SJSA1 (cell line): ENCODE data around the gene TRRAP. TPM values are rescaled to one million over a fixed set of nuclear protein-coding genes. Genes with fewer than 3 reads are reported as not detected.
"Not testable (repeated sequence)": the region's sequence is repeated elsewhere in the genome, so short reads cannot be mapped to it uniquely, and the experiment has no call there.

Experiments
- DNase-seq, 2 experiments: peaks; one replicate each; pipeline ENCODE4 v3.0.0-alpha.2; 2015 to 2020; ENCODE audit warnings: low spot score in 2 of 2, low read depth in 1 of 2
- H3K27ac ChIP-seq: fragments of 250-450 bp; sonication (Bioruptor Pico); 2 replicates; pipeline ENCODE4 v1.5.1; 2020; ENCODE audit warnings: mild to moderate bottlenecking, moderate library complexity
- H3K27me3 ChIP-seq: fragments of 250-450 bp; sonication (Bioruptor Pico); replicated peaks from 2 replicates; pipeline ENCODE4 v1.5.1; 2020; ENCODE audit warnings: mild to moderate bottlenecking, moderate library complexity
- H3K36me3 ChIP-seq: fragments of 250-450 bp; sonication (Bioruptor Pico); 2 replicates; pipeline ENCODE4 v1.5.1; 2020; ENCODE audit warnings: mild to moderate bottlenecking
- H3K4me1 ChIP-seq: fragments of 250-450 bp; sonication (Bioruptor Pico); replicated peaks from 2 replicates; pipeline ENCODE4 v1.6.1; 2021; ENCODE audit warnings: mild to moderate bottlenecking
- H3K4me3 ChIP-seq: fragments of 250-450 bp; sonication (Bioruptor Pico); 2 replicates; pipeline ENCODE4 v1.5.1; 2020; ENCODE audit warnings: mild to moderate bottlenecking
- H3K9me3 ChIP-seq: fragments of 250-450 bp; sonication (Bioruptor Pico); replicated peaks from 2 replicates; pipeline ENCODE4 v1.5.1; 2020; ENCODE audit warnings: mild to moderate bottlenecking
- total RNA-seq: library from RNA; depleted of rRNA; stranded (reverse); fragments of >200 nt; shearing (Covaris generic); gene quantifications from 2 replicates; pipeline ENCODE4 v1.2.3, GENCODE V29; 2014; rRNA removed

The TRRAP gene
- 5.6 and 12.7 TPM in 2 replicates for total RNA-seq

DNA sequence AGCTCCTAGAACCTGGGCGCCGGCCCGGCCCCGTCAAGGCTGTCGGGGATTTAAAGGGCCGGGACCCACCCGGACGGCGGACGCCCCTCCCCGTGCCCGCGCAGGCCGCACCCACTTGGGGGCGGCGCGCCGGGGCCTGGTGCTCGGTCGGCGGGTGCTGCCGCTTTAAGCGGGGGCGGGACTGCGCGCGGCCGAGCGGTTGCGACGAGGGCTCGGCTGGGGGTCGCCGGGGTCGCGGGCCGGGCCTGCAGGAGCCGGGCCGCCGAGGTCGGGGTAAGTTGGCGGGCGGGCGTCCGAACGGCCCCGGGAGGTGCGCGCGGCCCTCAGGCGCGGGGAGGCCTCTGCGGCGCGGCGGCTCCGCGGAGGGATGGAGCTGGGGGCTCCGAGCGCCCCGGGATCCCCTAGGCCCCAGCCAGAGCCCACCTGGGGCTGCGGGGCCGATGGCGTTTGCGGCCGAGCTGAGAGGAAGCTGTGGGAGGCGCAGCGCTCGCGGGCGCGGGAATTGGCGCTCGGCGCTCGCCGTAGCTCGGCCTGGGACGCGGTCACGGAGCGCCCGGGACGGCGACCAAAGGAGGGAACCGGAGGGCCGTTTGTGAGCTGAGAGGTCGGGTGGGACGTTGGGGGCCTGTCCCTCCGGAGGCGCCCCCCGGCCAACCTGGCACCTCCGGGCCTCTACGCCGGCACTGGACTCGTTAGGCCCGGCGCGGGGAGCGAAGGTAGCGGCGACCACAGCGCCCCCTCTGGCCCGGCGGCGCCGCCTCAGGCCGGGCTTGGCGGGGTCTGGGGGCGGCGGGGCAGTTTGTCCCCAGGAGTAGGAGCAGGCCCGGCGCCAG, at the start of gene TRRAP:
TSS of gene TRRAP (plus strand) at position 168 of the 833 bp plus-strand sequence. CDS start 2,619 bp downstream, outside the sequence.
- Histone ChIP-seq H3K36me3 (peaks cover 45% of the 10 kb centered on the region), H3K27me3 (no peaks in the 10 kb centered on the region), H3K4me1 (peaks cover 16% of the 10 kb centered on the region), H3K9me3 (peaks cover 4% of the 10 kb centered on the region; the same call in 1 of the 2 replicates), H3K27ac (peak within 1 kb of the TSS; percentile 78), H3K4me3 (peak within 1 kb of the TSS; percentile 100)
- peak; percentile 64 to 78 for DNase-seq

DNA sequence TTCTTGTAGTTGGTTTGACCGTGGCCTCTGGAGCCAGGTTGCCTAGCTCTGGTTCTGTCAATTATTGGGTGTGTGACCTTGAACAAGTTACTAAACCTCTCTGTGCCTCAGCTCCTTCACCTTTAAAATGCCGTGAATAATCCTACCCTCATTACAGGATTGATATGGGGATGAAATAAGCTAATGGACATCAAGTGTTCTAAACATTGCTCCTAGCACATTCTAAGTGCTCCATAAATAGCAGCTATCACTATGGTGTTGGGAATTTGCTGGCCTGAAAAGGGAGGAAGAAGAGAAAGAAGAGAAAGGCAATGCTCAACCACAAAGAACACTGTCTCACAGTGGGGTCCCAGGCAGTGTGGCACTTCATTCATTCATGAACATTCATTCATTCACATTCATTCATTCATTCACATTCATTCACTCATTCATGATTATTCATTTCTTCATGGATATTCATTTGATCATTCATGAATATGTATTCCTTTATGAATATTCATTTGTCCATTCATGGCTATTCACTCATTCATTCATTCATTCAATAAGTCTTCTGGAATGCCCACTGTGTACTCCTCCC, 47.3 kb upstream of the TRRAP start:
- DNase-seq, result no peak
- H3K4me3 ChIP-seq, result no peak overlapping the region
- no peaks in the 10 kb centered on the region for H3K9me3 ChIP-seq
- no peak overlapping the region for H3K27ac ChIP-seq
- no peaks in the 10 kb centered on the region for H3K27me3 ChIP-seq
- H3K36me3 ChIP-seq, result no peaks in the 10 kb centered on the region
- H3K4me1 ChIP-seq, result no peaks in the 10 kb centered on the region

GRCh38 chr7:98831641-98832221, 46.6 kb upstream of the TRRAP start:
- no peak for DNase-seq
- Histone ChIP-seq H3K9me3 (no peaks in the 10 kb centered on the region), H3K27me3 (no peaks in the 10 kb centered on the region), H3K4me3 (no peak overlapping the region), H3K27ac (no peak overlapping the region), H3K36me3 (no peaks in the 10 kb centered on the region), H3K4me1 (no peaks in the 10 kb centered on the region)

DNA sequence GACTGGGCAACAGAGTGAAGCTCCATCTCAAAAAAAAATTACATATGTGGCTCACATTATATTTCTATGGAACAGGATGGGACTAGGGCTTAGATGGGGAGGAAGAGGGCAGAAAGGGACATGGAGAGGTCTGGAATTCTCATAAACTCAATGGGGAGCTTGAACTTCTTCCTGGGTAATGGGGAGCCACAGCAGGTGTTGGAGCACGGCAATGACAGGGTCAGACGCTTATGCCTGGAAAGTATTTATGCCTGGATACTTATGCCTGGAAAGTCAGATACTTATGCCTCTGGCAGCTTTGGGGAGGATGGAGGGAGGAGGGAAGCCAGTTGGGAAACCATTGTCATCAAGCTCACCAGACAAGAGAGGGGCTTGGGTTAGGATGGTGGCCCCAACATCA, 45.3 kb upstream of the TRRAP start:
- Histone ChIP-seq H3K27ac (no peak overlapping the region), H3K4me3 (no peak overlapping the region), H3K4me1 (no peaks in the 10 kb centered on the region), H3K36me3 (no peaks in the 10 kb centered on the region), H3K27me3 (no peaks in the 10 kb centered on the region), H3K9me3 (no peaks in the 10 kb centered on the region)
- no peak for DNase-seq

GRCh38 chr7:98834949-98835348, 43.4 kb upstream of the TRRAP start:
- Histone ChIP-seq H3K27me3 (no peaks in the 10 kb centered on the region), H3K27ac (no peak overlapping the region), H3K4me3 (no peak overlapping the region), H3K4me1 (no peaks in the 10 kb centered on the region), H3K9me3 (no peaks in the 10 kb centered on the region), H3K36me3 (no peaks in the 10 kb centered on the region)
- DNase-seq, result no peak

- Histone ChIP-seq H3K27me3 (no peaks in the 10 kb centered on the region), H3K9me3 (no peaks in the 10 kb centered on the region), H3K4me3 (no peak overlapping the region), H3K4me1 (peaks cover 11% of the 10 kb centered on the region; the same call in 1 of the 2 replicates), H3K36me3 (no peaks in the 10 kb centered on the region), H3K27ac (no peak overlapping the region)
- peak; percentile 43 to 63 for DNase-seq
Observed at GRCh38 chr7:98836811-98837629, 41.3 kb upstream of the TRRAP start.

- DNase-seq, result no peak
- Histone ChIP-seq H3K4me1 (peaks cover 11% of the 10 kb centered on the region; the same call in 1 of the 2 replicates), H3K36me3 (no peaks in the 10 kb centered on the region), H3K27me3 (no peaks in the 10 kb centered on the region), H3K4me3 (no peak overlapping the region), H3K27ac (no peak overlapping the region), H3K9me3 (no peaks in the 10 kb centered on the region)
Observed at GRCh38 chr7:98837630-98837972, 40.7 kb upstream of the TRRAP start.

DNA sequence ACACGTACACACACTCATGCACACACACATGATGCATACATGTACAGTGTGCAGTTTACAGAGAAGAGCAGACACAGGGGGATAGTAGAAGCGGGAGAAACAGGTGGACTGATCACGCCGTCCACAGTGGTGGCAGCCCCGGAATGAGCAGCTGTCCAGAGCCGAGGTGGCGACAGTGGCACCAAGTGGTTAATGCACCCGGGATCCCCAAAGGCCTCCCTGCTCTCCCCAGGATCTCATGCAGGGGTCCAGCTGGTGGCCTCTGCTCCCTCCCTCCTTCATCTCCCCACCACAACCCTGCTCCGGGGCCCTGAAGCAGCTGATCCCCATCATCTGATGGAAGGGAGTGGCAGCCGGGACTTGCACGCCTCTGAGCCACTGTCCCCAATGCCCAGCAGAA, 38.2 kb upstream of the TRRAP start:
- peaks cover 11% of the 10 kb centered on the region; the same call in 1 of the 2 replicates for H3K4me1 ChIP-seq
- H3K36me3 ChIP-seq, result no peaks in the 10 kb centered on the region
- H3K27me3 ChIP-seq, result no peaks in the 10 kb centered on the region
- DNase-seq, result no peak
- H3K27ac ChIP-seq, result no peak overlapping the region
- H3K4me3 ChIP-seq, result no peak overlapping the region
- no peaks in the 10 kb centered on the region for H3K9me3 ChIP-seq

GRCh38 chr7:98840722-98841121, 37.6 kb upstream of the TRRAP start:
- Histone ChIP-seq H3K27me3 (no peaks in the 10 kb centered on the region), H3K4me1 (peaks cover 11% of the 10 kb centered on the region; the same call in 1 of the 2 replicates), H3K9me3 (no peaks in the 10 kb centered on the region), H3K27ac (no peak overlapping the region), H3K36me3 (no peaks in the 10 kb centered on the region), H3K4me3 (no peak overlapping the region)
- DNase-seq, result peak in 1 of 2 experiments; percentile 22

- Histone ChIP-seq H3K27ac (no peak overlapping the region), H3K27me3 (no peaks in the 10 kb centered on the region), H3K4me3 (no peak overlapping the region), H3K4me1 (peaks cover 11% of the 10 kb centered on the region; the same call in 1 of the 2 replicates), H3K9me3 (no peaks in the 10 kb centered on the region), H3K36me3 (no peaks in the 10 kb centered on the region)
- DNase-seq, result peak; percentile 62 to 66
Observed at GRCh38 chr7:98841179-98841997, 36.9 kb upstream of the TRRAP start.

GRCh38 chr7:98842552-98842951, 35.8 kb upstream of the TRRAP start:
- not testable (repeated sequence) for H3K27me3 ChIP-seq, DNase-seq, H3K36me3 ChIP-seq, H3K9me3 ChIP-seq, H3K27ac ChIP-seq, H3K4me3 ChIP-seq
- peaks cover 11% of the 10 kb centered on the region; the same call in 1 of the 2 replicates for H3K4me1 ChIP-seq

GRCh38 chr7:98848918-98849317, 29.4 kb upstream of the TRRAP start:
- H3K27me3 ChIP-seq, result no peaks in the 10 kb centered on the region
- no peaks in the 10 kb centered on the region for H3K9me3 ChIP-seq
- H3K4me3 ChIP-seq, result no peak overlapping the region
- no peaks in the 10 kb centered on the region for H3K36me3 ChIP-seq
- peaks cover 17% of the 10 kb centered on the region for H3K4me1 ChIP-seq
- no peak overlapping the region for H3K27ac ChIP-seq
- no peak for DNase-seq

DNA sequence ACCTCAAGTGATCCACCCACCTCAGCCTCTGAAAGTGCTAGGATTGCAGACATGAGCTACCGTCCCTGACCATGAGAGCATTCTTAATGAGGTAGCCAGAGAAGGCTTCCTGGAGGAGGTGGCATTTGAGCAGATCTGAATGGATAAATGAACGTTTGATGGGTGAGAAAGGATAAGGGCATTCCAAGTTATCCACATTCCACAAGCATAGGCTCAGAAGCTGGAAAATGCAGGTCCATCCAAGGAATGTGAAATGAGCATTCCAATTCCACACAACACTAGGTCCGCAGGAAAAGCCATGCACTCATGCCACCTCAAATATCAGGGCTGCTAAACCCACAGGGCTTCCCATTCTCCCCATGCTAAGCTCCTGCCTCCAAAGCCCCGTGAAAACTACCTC, 25.5 kb upstream of the TRRAP start:
- no peaks in the 10 kb centered on the region for H3K36me3 ChIP-seq
- H3K27ac ChIP-seq, result peak overlapping the region; percentile 54
- H3K4me1 ChIP-seq, result peaks cover 25% of the 10 kb centered on the region
- H3K4me3 ChIP-seq, result no peak overlapping the region
- no peaks in the 10 kb centered on the region for H3K9me3 ChIP-seq
- peak; percentile 53 to 57 for DNase-seq
- H3K27me3 ChIP-seq, result no peaks in the 10 kb centered on the region
